Omental fat pad (tissue), 4 donors: ENCODE data around the gene RP9. TPM values are rescaled to one million over a fixed set of nuclear protein-coding genes. Genes with fewer than 3 reads are reported as not detected.

Source experiments
- ATAC-seq: fragments of 150-250 bp; one replicate; pipeline ENCODE4 v1.9.1; 2016; ENCODE audit warnings: mild to moderate bottlenecking, moderate library complexity; ENCODE audit not compliant: low FRiP score
- DNase-seq: peaks from one replicate; pipeline ENCODE4 v3.0.0-alpha.2; 2019; ENCODE audit warnings: low spot score
- CTCF ChIP-seq, 3 donors: fragments of 450-650 bp; IDR thresholded peaks; one replicate each; pipeline ENCODE4 v1.5.1; 2016 to 2017; ENCODE audit warnings: antibody characterized with exemption in 3 of 3, mild to moderate bottlenecking in 3 of 3, moderate library complexity in 2 of 3
- total RNA-seq, 4 donors: library from RNA; depleted of rRNA; stranded (reverse); fragments of >200 nt; gene quantifications; one replicate each; pipeline ENCODE4 v1.1.0, GENCODE V29; 2016

The RP9 gene
- total RNA-seq, 4 donors from 2014 or later = 6.8 to 17.7 (median 9.9) TPM

- ATAC-seq (no peak), DNase-seq (no peak)
Observed at GRCh38 chr7:33075818-33076518, 33.2 kb downstream of the RP9 start.

GRCh38 chr7:33073243-33073642 lies 36.0 kb downstream of the RP9 start:
- DNase-seq (no peak), ATAC-seq (no peak)
- no peak for TF ChIP-seq CTCF (IDR thresholded peaks at IDR 0.05)

More at GRCh38 chr7:33075818-33076518, 33.2 kb downstream of the RP9 start:
- no peak for TF ChIP-seq CTCF (IDR thresholded peaks at IDR 0.05)

GRCh38 chr7:33072471-33072870 lies 36.7 kb downstream of the RP9 start:
- ATAC-seq = peak; percentile 73

GRCh38 chr7:33070831-33071230 lies 38.4 kb downstream of the RP9 start:
- ATAC-seq = no peak
- no peak for TF ChIP-seq CTCF (IDR thresholded peaks at IDR 0.05)
- no peak for DNase-seq

More at GRCh38 chr7:33072471-33072870, 36.7 kb downstream of the RP9 start:
- no peak for TF ChIP-seq CTCF (IDR thresholded peaks at IDR 0.05)
- DNase-seq = no peak

- no peak for TF ChIP-seq CTCF (IDR thresholded peaks at IDR 0.05)
- DNase-seq (no peak), ATAC-seq (no peak)
Observed at GRCh38 chr7:33070277-33070676, 38.9 kb downstream of the RP9 start.

GRCh38 chr7:33067921-33068320 lies 41.3 kb downstream of the RP9 start:
- DNase-seq = no peak
- no peak for TF ChIP-seq CTCF (IDR thresholded peaks at IDR 0.05)
- ATAC-seq = no peak

GRCh38 chr7:33066771-33067170 lies 42.4 kb downstream of the RP9 start:
- no peak for DNase-seq
- ATAC-seq = no peak
- no peak for TF ChIP-seq CTCF (IDR thresholded peaks at IDR 0.05)
